HepG2 (cell line): ENCODE results near the gene ABHD17A. TPM values are rescaled to one million over a fixed set of nuclear protein-coding genes. Genes with fewer than 3 reads are reported as not detected.

ENCODE experiments used
- ATRX ChIP-seq: sonication (generic); formaldehyde crosslinking; IDR thresholded peaks from 2 replicates; pipeline ENCODE4 v1.4.0; 2020; ENCODE audit warnings: missing genetic modification reagents, borderline replicate concordance
- DMAP1 ChIP-seq: IDR thresholded peaks from 2 replicates; pipeline ENCODE4 v1.6.1; 2016
- DR1 ChIP-seq: sonication (generic); formaldehyde crosslinking; IDR thresholded peaks from 2 replicates; pipeline ENCODE4 v1.8.0; 2021; ENCODE audit warnings: mild to moderate bottlenecking, missing genetic modification reagents, inconsistent platforms
- GABPB1 ChIP-seq: IDR thresholded peaks from 2 replicates; pipeline ENCODE4 v1.6.1; 2016; ENCODE audit warnings: mild to moderate bottlenecking, missing genetic modification reagents, moderate library complexity, missing compliant biosample characterization
- IRX3 ChIP-seq: sonication (generic); formaldehyde crosslinking; IDR thresholded peaks from 2 replicates; pipeline ENCODE4 v1.8.1; 2023; ENCODE audit warnings: mild to moderate bottlenecking, low read depth, missing genetic modification reagents, borderline replicate concordance
- KDM2A ChIP-seq: sonication (generic); formaldehyde crosslinking; IDR thresholded peaks from 2 replicates; pipeline ENCODE4 v1.4.0; 2020; ENCODE audit warnings: low read depth, missing genetic modification reagents, borderline replicate concordance
- KDM3A ChIP-seq: IDR thresholded peaks from 2 replicates; pipeline ENCODE4 v1.6.1; 2018; ENCODE audit warnings: low read depth, missing compliant biosample characterization
- MEIS1 ChIP-seq: sonication (generic); formaldehyde crosslinking; IDR thresholded peaks from 2 replicates; pipeline ENCODE4 v1.9.0; 2021; ENCODE audit warnings: mild to moderate bottlenecking, missing genetic modification reagents, moderate library complexity, borderline replicate concordance
- PRMT3 ChIP-seq: sonication (generic); formaldehyde crosslinking; IDR thresholded peaks from 2 replicates; pipeline ENCODE4 v1.8.1; 2022; ENCODE audit warnings: low read depth, mild to moderate bottlenecking, moderate library complexity, missing genetic modification reagents, borderline replicate concordance
- SMAD1 ChIP-seq: sonication (generic); formaldehyde crosslinking; IDR thresholded peaks from 2 replicates; pipeline ENCODE4 v1.4.0; 2020; ENCODE audit warnings: missing genetic modification reagents, low read depth, mild to moderate bottlenecking, borderline replicate concordance
- SRSF4 ChIP-seq: fragments of 200-400 bp; formaldehyde crosslinking; IDR thresholded peaks from one replicate; pipeline ENCODE4 v1.6.1; 2018; ENCODE audit warnings: mild to moderate bottlenecking, low read depth, low read length, moderate library complexity; ENCODE audit not compliant: poor library complexity, severe bottlenecking
- SUZ12 ChIP-seq: fragments of 150-350 bp; IDR thresholded peaks from 2 replicates; pipeline ENCODE4 v1.6.1; 2014; ENCODE audit warnings: low read depth, low read length
- USF2 ChIP-seq, 2 experiments: sonication (generic) in 1 of 2; formaldehyde crosslinking in 1 of 2; IDR thresholded peaks; 2 replicates each; pipeline versions ENCODE4 v1.5.1 to v1.6.1; 2011 to 2020; ENCODE audit warnings: borderline replicate concordance in 1 of 2, low read depth in 1 of 2, low read length in 1 of 2, mild to moderate bottlenecking in 1 of 2, missing genetic modification reagents in 1 of 2, moderate library complexity in 1 of 2
- ZFY ChIP-seq: sonication (generic); formaldehyde crosslinking; IDR thresholded peaks from 2 replicates; pipeline ENCODE4 v1.4.0; 2020; ENCODE audit warnings: missing genetic modification reagents
- ZNF337 ChIP-seq: sonication (generic); formaldehyde crosslinking; IDR thresholded peaks from 2 replicates; pipeline ENCODE4 v1.5.1; 2020; ENCODE audit warnings: missing genetic modification reagents, low read depth, mild to moderate bottlenecking, borderline replicate concordance
- ZNF33B ChIP-seq: sonication (generic); formaldehyde crosslinking; IDR thresholded peaks from 2 replicates; pipeline ENCODE4 v1.5.1; 2020; ENCODE audit warnings: mild to moderate bottlenecking, missing genetic modification reagents
- ZNF367 ChIP-seq: sonication (generic); formaldehyde crosslinking; IDR thresholded peaks from 2 replicates; pipeline ENCODE4 v1.4.0; 2020; ENCODE audit warnings: missing genetic modification reagents, borderline replicate concordance
- ZNF446 ChIP-seq: sonication (generic); formaldehyde crosslinking; IDR thresholded peaks from 2 replicates; pipeline ENCODE4 v1.5.0; 2020; ENCODE audit warnings: mild to moderate bottlenecking, missing genetic modification reagents
- ZNF629 ChIP-seq: sonication (generic); formaldehyde crosslinking; conservative IDR thresholded peaks from 2 replicates; pipeline ENCODE4 v1.5.0; 2020; ENCODE audit warnings: missing genetic modification reagents
- ZNF670 ChIP-seq: sonication (generic); formaldehyde crosslinking; IDR thresholded peaks from 2 replicates; pipeline ENCODE4 v1.8.0; 2022; ENCODE audit warnings: mild to moderate bottlenecking, missing genetic modification reagents, borderline replicate concordance
- polyA plus RNA-seq, 8 experiments: library from polyadenylated mRNA; depleted of rRNA in 3 of 8; stranded (reverse) in 7 of 8; unstranded in 1 of 8; fragments of >200 nt; fragmentation: Illumina TruSeq in 4 of 8; extraction: Trizol in 4 of 8; gene quantifications; 2 replicates each; pipeline versions ENCODE4 v1.2.1 to v1.2.3, GENCODE V29; 2011 to 2016; ENCODE audit warnings: low read depth in 4 of 8, missing spikeins in 1 of 8, mixed read lengths in 1 of 8; ENCODE audit not compliant: insufficient read depth in 1 of 8
- total RNA-seq, 5 experiments: library from RNA; depleted of rRNA; stranded (reverse); fragments of >200 nt; fragmentation: Illumina TruSeq; extraction: Trizol; gene quantifications; 2 replicates each; pipeline ENCODE4 v1.2.3, GENCODE V29; 2016; ENCODE audit warnings: low read depth in 1 of 5
- TF ChIP-seq, protein P1 (sequence below): sonication (generic); formaldehyde crosslinking; IDR thresholded peaks from 2 replicates; pipeline ENCODE4 v1.5.0; 2020; ENCODE audit warnings: missing genetic modification reagents, mild to moderate bottlenecking, borderline replicate concordance
- TF ChIP-seq, protein P2 (sequence below), 2 experiments: sonication (generic) in 1 of 2; formaldehyde crosslinking in 1 of 2; IDR thresholded peaks; 2 replicates each; pipeline versions ENCODE4 v1.4.0 to v1.6.1; 2018 to 2020; ENCODE audit warnings: missing genetic modification reagents in 2 of 2, borderline replicate concordance in 1 of 2, low read depth in 1 of 2, mild to moderate bottlenecking in 1 of 2, missing biosample characterization in 1 of 2

ABHD17A gene
- total and polyA plus RNA-seq, 2 of the 13 experiments (the other 11 are each of a cell fraction or from before 2014, with no cell fraction given) = 27.7 to 40.8 TPM

DNA sequence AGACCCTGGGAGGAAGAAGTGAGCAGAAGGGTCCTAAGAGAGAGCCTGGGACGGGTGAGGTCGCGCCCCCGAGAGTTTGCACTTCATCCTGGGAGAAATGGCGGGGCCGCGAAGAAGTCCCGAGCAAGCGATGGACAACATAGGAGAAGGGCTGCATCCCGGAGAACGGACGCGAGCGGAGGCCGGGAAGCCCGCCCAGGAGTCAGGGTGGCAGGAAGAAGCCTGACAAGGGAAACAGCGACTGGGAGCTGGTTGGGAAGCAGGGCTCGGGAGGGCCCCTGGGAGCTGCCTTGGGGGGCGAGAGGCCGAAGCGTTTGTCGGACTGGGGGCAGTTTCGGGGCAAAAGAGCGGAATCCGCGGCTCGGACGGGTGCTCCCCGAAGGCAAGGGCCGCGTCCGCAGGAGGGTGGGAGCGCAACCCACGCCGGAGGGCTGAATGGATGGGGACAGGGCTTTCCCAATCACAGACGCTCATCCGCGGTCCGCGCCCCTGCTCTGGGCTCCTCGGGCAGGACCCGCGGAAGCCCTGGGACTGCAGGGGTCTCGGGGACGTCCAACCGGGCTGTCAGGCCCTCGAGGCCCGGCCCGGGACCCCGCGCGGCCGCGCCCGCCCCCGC, 469 bp downstream of the ABHD17A start (continued):
- TF ChIP-seq DMAP1 (CRISPR knock-in tag) (no peak), SRSF4 (no peak), ZFY (CRISPR knock-in tag) (peak; percentile 43), ZNF629 (CRISPR knock-in tag) (no peak), ZNF670 (no peak), DR1 (CRISPR knock-in tag) (0 out of 2 replicates have a peak, but pooled peaks have one; percentile 9), SMAD1 (CRISPR knock-in tag) (no peak), ZNF337 (CRISPR knock-in tag) (no peak), PRMT3 (CRISPR knock-in tag) (no peak), ATRX (CRISPR knock-in tag) (no peak), ZNF367 (CRISPR knock-in tag) (no peak), KDM2A (CRISPR knock-in tag) (peak; percentile 44; the same call in 1 of the 2 replicates), GABPB1 (CRISPR knock-in tag) (peak; percentile 44; the same call in 1 of the 2 replicates), ZNF446 (CRISPR knock-in tag) (0 out of 2 replicates have a peak, but pooled peaks have one; percentile 30), KDM3A (CRISPR knock-in tag) (0 out of 2 replicates have a peak, but pooled peaks have one; percentile 6), MEIS1 (CRISPR knock-in tag) (no peak), ZNF33B (CRISPR knock-in tag) (0 out of 2 replicates have a peak, but pooled peaks have one; percentile 42), IRX3 (no peak), SUZ12 (no peak), USF2 (IDR thresholded peaks at IDR 0.05; ENCODE audit: low read depth, low read length) (no peak), USF2 (CRISPR knock-in tag; IDR thresholded peaks at IDR 0.05; ENCODE audit: borderline replicate concordance) (no peak)
- TF ChIP-seq, protein P1, sequence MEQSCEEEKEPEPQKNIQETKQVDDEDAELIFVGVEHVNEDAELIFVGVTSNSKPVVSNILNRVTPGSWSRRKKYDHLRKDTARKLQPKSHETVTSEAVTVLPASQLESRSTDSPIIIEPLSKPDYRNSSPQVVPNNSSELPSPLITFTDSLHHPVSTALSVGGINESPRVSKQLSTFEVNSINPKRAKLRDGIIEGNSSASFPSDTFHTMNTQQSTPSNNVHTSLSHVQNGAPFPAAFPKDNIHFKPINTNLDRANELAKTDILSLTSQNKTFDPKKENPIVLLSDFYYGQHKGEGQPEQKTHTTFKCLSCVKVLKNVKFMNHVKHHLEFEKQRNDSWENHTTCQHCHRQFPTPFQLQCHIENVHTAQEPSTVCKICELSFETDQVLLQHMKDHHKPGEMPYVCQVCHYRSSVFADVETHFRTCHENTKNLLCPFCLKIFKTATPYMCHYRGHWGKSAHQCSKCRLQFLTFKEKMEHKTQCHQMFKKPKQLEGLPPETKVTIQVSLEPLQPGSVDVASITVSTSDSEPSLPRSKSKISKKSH (CRISPR knock-in tag) = no peak
- TF ChIP-seq, protein P2, sequence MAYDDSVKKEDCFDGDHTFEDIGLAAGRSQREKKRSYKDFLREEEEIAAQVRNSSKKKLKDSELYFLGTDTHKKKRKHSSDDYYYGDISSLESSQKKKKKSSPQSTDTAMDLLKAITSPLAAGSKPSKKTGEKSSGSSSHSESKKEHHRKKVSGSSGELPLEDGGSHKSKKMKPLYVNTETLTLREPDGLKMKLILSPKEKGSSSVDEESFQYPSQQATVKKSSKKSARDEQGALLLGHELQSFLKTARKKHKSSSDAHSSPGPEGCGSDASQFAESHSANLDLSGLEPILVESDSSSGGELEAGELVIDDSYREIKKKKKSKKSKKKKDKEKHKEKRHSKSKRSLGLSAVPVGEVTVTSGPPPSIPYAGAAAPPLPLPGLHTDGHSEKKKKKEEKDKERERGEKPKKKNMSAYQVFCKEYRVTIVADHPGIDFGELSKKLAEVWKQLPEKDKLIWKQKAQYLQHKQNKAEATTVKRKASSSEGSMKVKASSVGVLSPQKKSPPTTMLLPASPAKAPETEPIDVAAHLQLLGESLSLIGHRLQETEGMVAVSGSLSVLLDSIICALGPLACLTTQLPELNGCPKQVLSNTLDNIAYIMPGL (CRISPR knock-in tag; IDR thresholded peaks at IDR 0.05; ENCODE audit: borderline replicate concordance in 1 of 2, low read depth in 1 of 2) = no peak
